Endothelial cell of umbilical vein (primary cell): Measurements from ENCODE around the gene OTUD6A. TPM values are rescaled to one million over a fixed set of nuclear protein-coding genes. Genes with fewer than 3 reads are reported as not detected.

Experiments
- BruUV-seq: library from RNA; stranded (reverse); fragments of 400-500 nt; replicated peaks from 2 replicates; lab custom pipeline; 2021; lab: Mats Ljungman, UMichigan
- CTCF ChIA-PET: fragments of 300-600, 350-600 bp; sonication (Branson Sonifier 250); formaldehyde crosslinking; loops from one replicate; lab custom pipeline; 2021; ENCODE audit warnings: antibody characterized with exemption, inconsistent platforms; lab: Charles Lee
- POLR2A ChIA-PET: fragments of 300-600, 350-600 bp; sonication (Branson Sonifier 250); formaldehyde crosslinking; loops from one replicate; lab custom pipeline; 2021; ENCODE audit warnings: antibody characterized with exemption, inconsistent platforms; lab: Charles Lee
- DNase-seq: peaks from one replicate; pipeline ENCODE4 v3.0.0-alpha.2; 2011; ENCODE audit warnings: low read depth, low spot score
- FAIRE-seq: peaks from 2 replicates; lab custom pipeline; 2011; peaks lifted over from hg19 to GRCh38; lab: Jason Lieb, UNC
- H2AFZ ChIP-seq: 2 replicates; pipeline ENCODE4 v1.6.0; 2012; ENCODE audit warnings: low read depth, low read length, control low read depth, inconsistent platforms
- H3K27ac ChIP-seq: 2 replicates; pipeline ENCODE4 v1.5.1; 2011; ENCODE audit warnings: low read depth, mild to moderate bottlenecking, control low read depth, low read length, moderate library complexity; ENCODE audit not compliant: insufficient read depth
- H3K27me3 ChIP-seq, 2 experiments: 2 replicates each; pipeline versions ENCODE4 v1.6.0 to v1.6.1; 2011; ENCODE audit warnings: low read length in 2 of 2, mixed read lengths in 1 of 2; ENCODE audit not compliant: control insufficient read depth in 2 of 2, insufficient read depth in 2 of 2
- H3K36me3 ChIP-seq, 2 experiments: 2 replicates in 1 of 2; 3 replicates in 1 of 2; pipeline ENCODE4 v1.5.1; 2011; ENCODE audit warnings: low read length in 2 of 2, mild to moderate bottlenecking in 1 of 2, moderate library complexity in 1 of 2; ENCODE audit not compliant: control insufficient read depth in 2 of 2, insufficient read depth in 2 of 2; ENCODE audit errors: extremely low read depth in 1 of 2
- H3K4me1 ChIP-seq: 3 replicates; pipeline ENCODE4 v1.5.1; 2011; ENCODE audit warnings: mild to moderate bottlenecking, low read length; ENCODE audit not compliant: control insufficient read depth, insufficient read depth; ENCODE audit errors: extremely low read depth
- H3K4me2 ChIP-seq: 2 replicates; pipeline ENCODE4 v1.6.1; 2011; ENCODE audit warnings: low read length, control low read depth, mixed read lengths; ENCODE audit not compliant: insufficient read depth
- H3K4me3 ChIP-seq, 3 experiments: fragments of 200-600 bp in 1 of 3; sonication (generic), shearing (Covaris generic) in 1 of 3; replicated peaks in 1 of 3; 2 replicates each; pipeline ENCODE4 v1.5.1; 2011 to 2016; ENCODE audit warnings: control low read depth in 3 of 3, low read length in 3 of 3, mild to moderate bottlenecking in 2 of 3, inconsistent platforms in 1 of 3, low read depth in 1 of 3, moderate library complexity in 1 of 3; ENCODE audit not compliant: insufficient read depth in 1 of 3
- H3K79me2 ChIP-seq: 2 replicates; pipeline ENCODE4 v1.6.0; 2012; ENCODE audit warnings: low read length, inconsistent platforms; ENCODE audit not compliant: control insufficient read depth, insufficient read depth
- H3K9ac ChIP-seq: replicated peaks from 2 replicates; pipeline ENCODE3; 2011; ENCODE audit warnings: low read length, control low read depth; ENCODE audit not compliant: insufficient read depth; ENCODE audit errors: extremely low read depth
- H3K9me1 ChIP-seq: replicated peaks from 3 replicates; pipeline ENCODE4 v1.6.0; 2011; ENCODE audit warnings: mild to moderate bottlenecking, low read length; ENCODE audit not compliant: control insufficient read depth, insufficient read depth; ENCODE audit errors: extremely low read depth
- H3K9me3 ChIP-seq: replicated peaks from 2 replicates; pipeline ENCODE4 v1.5.1; 2012; ENCODE audit warnings: low read length, inconsistent platforms; ENCODE audit not compliant: control insufficient read depth, insufficient read depth
- H4K20me1 ChIP-seq: replicated peaks from 2 replicates; pipeline ENCODE3; 2011; ENCODE audit warnings: mild to moderate bottlenecking, low read length; ENCODE audit not compliant: control insufficient read depth, insufficient read depth; ENCODE audit errors: extremely low read depth
- EZH2 ChIP-seq: IDR thresholded peaks from 2 replicates; pipeline ENCODE4 v1.6.1; 2012; ENCODE audit warnings: borderline replicate concordance, low read depth, mild to moderate bottlenecking, moderate library complexity, low read length, inconsistent platforms; ENCODE audit not compliant: severe bottlenecking
- FOS ChIP-seq: IDR thresholded peaks from 2 replicates; pipeline ENCODE4 v1.6.1; 2011; ENCODE audit warnings: mild to moderate bottlenecking, low read length, moderate library complexity, borderline replicate concordance; ENCODE audit not compliant: insufficient read depth
- GATA2 ChIP-seq: IDR thresholded peaks from 2 replicates; pipeline ENCODE4 v1.7.0; 2011; ENCODE audit warnings: low read depth, mild to moderate bottlenecking, moderate library complexity, mixed read lengths, low read length; ENCODE audit not compliant: insufficient read length, insufficient read depth
- JUN ChIP-seq: IDR thresholded peaks from 2 replicates; pipeline ENCODE4 v1.6.1; 2011; ENCODE audit warnings: borderline replicate concordance, low read depth; ENCODE audit not compliant: insufficient read length, insufficient read depth
- MYC ChIP-seq: IDR thresholded peaks from one replicate; pipeline ENCODE4 v1.6.1; 2011; ENCODE audit warnings: mild to moderate bottlenecking, low read depth, low read length
- POLR2AphosphoS5 ChIP-seq: IDR thresholded peaks from 2 replicates; pipeline ENCODE4 v1.6.1; 2012; ENCODE audit warnings: low read depth, mild to moderate bottlenecking, control low read depth, low read length, moderate library complexity; ENCODE audit not compliant: insufficient read depth
- dilution Hi-C: fragments of 300-500 bp; cut with MboI; formaldehyde crosslinking; loops from one replicate; pipeline ENCODE4 v1.15.0; 2019; ENCODE audit warnings: low sequenced_read_pairs; ENCODE audit not compliant: extremely low pct_ligation_motif_present
- intact Hi-C: fragments of 100-400 bp; cut with micrococcal nuclease; formaldehyde crosslinking; loops from one replicate; pipeline ENCODE4 v1.10.0; 2022
- polyA plus RNA-seq, 4 experiments: library from polyadenylated mRNA; depleted of rRNA in 3 of 4; stranded (reverse) in 3 of 4; unstranded in 1 of 4; fragments of >200 nt; gene quantifications; 2 replicates each; pipeline versions ENCODE4 v1.2.1 to v1.2.3, GENCODE V29; 2011 to 2012; ENCODE audit warnings: missing spikeins in 1 of 4
- total RNA-seq: library from RNA; stranded (reverse); gene quantifications from 2 replicates; pipeline ENCODE4 v1.2.3, GENCODE V29; 2021
- TF ChIP-seq, protein P1 (sequence below): IDR thresholded peaks from 2 replicates; pipeline ENCODE4 v1.6.1; 2011; ENCODE audit not compliant: insufficient read depth, insufficient read length
- TF ChIP-seq, protein P2 (sequence below), 2 donors: IDR thresholded peaks; 1 replicate in 1 of 2; 2 replicates in 1 of 2; pipeline ENCODE4 v1.5.1; 2011; ENCODE audit warnings: low read length in 2 of 2, mild to moderate bottlenecking in 2 of 2, moderate library complexity in 2 of 2, control low read depth in 1 of 2, inconsistent platforms in 1 of 2, low read depth in 1 of 2; ENCODE audit not compliant: insufficient read depth in 1 of 2; ENCODE audit errors: extremely low read depth in 1 of 2

The OTUD6A gene
- total and polyA plus RNA-seq, 2 donors (not counting 3 experiments of a cell fraction or from before 2014, with no cell fraction given), result not detected

DNA sequence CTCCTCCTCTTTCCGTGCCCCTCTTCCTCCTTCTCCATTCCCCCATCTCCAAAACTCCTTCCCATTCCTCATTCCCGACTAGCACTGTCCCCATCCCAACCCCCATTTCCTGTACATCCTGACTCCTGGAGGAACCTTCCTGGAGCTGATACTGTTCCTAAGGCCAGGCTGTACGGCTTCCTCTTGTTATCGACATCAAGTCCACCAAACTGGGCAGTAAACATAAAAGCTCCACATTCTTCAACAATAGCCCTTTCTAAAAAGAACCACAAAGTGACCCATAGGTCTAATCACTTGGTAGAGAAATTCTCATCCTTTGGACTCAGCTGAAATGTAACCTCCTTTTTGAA, 35.4 kb upstream of the OTUD6A start:
- DNase-seq (peak; percentile 61), FAIRE-seq (peak; percentile 78)
- no peaks in the 10 kb centered on the region for H3K27me3 ChIP-seq
- ChIA-PET POLR2A (no interaction called here), CTCF (interaction anchor here (0.9 to 2.9 kb wide), 7 partner anchors 13 to 602 kb away, joined by 3 to 28 read pairs (median 4); partner anchors contain the start of gene IGBP1)
- no peak overlapping the region for H3K4me3 ChIP-seq
- H3K27ac ChIP-seq, result peak overlapping the region; percentile 61
- dilution Hi-C loops, result no loop called here
- intact Hi-C loops, result loop anchor here (2.0 kb wide), 1 partner anchor 38 kb away; no protein-coding TSS in a partner anchor
- H3K9ac ChIP-seq, result no peak overlapping the region
- peaks cover 54% of the 10 kb centered on the region for H3K4me1 ChIP-seq
- H3K9me3 ChIP-seq, result no peaks in the 10 kb centered on the region
- no peaks in the 10 kb centered on the region for H3K36me3 ChIP-seq
- TF ChIP-seq POLR2AphosphoS5, result no peak
- no peak for TF ChIP-seq EZH2
- TF ChIP-seq, protein P1, sequence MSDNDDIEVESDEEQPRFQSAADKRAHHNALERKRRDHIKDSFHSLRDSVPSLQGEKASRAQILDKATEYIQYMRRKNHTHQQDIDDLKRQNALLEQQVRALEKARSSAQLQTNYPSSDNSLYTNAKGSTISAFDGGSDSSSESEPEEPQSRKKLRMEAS, result no peak
- TF ChIP-seq, protein P2, sequence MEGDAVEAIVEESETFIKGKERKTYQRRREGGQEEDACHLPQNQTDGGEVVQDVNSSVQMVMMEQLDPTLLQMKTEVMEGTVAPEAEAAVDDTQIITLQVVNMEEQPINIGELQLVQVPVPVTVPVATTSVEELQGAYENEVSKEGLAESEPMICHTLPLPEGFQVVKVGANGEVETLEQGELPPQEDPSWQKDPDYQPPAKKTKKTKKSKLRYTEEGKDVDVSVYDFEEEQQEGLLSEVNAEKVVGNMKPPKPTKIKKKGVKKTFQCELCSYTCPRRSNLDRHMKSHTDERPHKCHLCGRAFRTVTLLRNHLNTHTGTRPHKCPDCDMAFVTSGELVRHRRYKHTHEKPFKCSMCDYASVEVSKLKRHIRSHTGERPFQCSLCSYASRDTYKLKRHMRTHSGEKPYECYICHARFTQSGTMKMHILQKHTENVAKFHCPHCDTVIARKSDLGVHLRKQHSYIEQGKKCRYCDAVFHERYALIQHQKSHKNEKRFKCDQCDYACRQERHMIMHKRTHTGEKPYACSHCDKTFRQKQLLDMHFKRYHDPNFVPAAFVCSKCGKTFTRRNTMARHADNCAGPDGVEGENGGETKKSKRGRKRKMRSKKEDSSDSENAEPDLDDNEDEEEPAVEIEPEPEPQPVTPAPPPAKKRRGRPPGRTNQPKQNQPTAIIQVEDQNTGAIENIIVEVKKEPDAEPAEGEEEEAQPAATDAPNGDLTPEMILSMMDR (IDR thresholded peaks at IDR 0.05; ENCODE audit: extremely low read depth in 1 of 2, insufficient read depth in 1 of 2, low read depth in 1 of 2, low read length in 2 of 2), result no peak
- TF ChIP-seq GATA2, result peak; percentile 61
- no peak for TF ChIP-seq JUN
- no peak for TF ChIP-seq MYC
- TF ChIP-seq FOS, result no peak
- peak overlapping the region; percentile 67 for H3K4me2 ChIP-seq
- peak overlapping the region; percentile 40 for H2AFZ ChIP-seq
- H3K79me2 ChIP-seq, result no peaks in the 10 kb centered on the region
- BruUV-seq, result no TSS peak
- H3K9me1 ChIP-seq, result no peaks in the 10 kb centered on the region
- H4K20me1 ChIP-seq, result no peaks in the 10 kb centered on the region
